Neural progenitor cell (in vitro differentiated cells): Measurements from ENCODE around the gene SF3B2.

ENCODE experiments used
- CTCF ChIP-seq: fragments of 200-600 bp; sonication (generic); IDR thresholded peaks from 2 replicates; pipeline ENCODE4 v1.5.1; 2017; ENCODE audit warnings: antibody characterized with exemption, mild to moderate bottlenecking
- EZH2 ChIP-seq: fragments of 200-600 bp; sonication (generic); IDR thresholded peaks from 2 replicates; pipeline ENCODE4 v1.6.1; 2017; ENCODE audit warnings: antibody characterized with exemption, mild to moderate bottlenecking, moderate library complexity

DNA sequence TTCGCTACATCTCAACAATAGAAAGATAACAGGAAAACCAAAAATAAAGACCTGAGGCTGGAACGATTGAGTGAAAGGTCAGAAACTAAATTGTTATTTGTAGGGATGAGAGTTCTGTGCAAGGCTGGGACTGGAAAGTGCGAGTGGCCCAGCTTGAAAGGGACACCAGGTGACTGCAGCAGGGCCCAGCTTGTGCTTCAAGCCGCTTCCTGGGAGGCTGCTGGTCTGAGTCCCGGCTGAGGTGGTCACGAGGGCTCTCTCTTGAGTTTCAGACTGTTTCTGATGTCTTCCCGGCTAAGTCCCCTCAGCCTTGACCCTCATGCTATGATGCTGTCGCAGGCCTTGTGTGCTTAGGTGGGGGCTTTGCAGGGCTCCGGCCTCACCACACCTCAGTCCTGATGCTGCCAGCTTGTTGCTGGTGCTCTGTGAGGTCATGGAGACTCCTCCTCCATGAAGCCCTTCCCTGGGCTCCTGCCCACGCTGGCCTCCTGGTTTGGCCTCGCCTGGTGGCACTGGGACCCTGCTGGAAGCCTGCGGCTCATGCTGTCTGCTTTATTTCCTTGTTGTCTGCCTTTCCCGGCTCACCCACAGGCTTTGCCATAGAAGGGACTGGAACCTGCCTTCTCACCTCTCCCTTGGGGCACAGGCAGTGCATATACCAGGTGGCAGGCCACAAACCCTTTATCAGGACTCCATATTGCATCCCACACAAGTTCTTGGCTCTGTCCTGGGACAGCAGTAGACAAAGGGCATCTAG lies 45.9 kb upstream of the SF3B2 start:
- TF ChIP-seq CTCF (no peak), EZH2 (no peak)
